ENCODE results near the gene TMX3.

TMX3 gene

DNA sequence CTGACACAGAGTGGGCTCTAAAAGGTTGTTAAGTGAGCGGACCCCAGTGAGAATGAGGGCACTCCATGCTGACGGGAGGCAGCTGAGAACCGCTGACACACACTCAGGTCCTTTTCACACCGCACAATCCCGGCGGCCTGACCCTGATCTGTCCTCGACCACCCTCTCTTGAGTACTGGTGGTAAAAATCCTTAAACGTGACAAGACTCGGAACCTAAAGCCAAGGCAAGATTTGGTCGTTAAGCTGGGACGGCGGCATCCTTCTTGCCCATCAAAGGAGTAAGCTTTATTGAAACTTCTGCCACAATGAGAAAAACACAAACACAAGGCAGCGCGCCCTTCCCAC is 569 bp downstream of the TMX3 start:
- FAIRE-seq (no peak), DNase-seq (ENCODE audit: extremely low spot score, insufficient read length, low read depth) (no peak)

GRCh38 chr18:68713796-68714195 is 1.1 kb downstream of the TMX3 start:
- no peak for DNase-seq (ENCODE audit: extremely low spot score, insufficient read length, low read depth)
- FAIRE-seq: no peak

GRCh38 chr18:68713131-68713530 is 1.8 kb downstream of the TMX3 start:
- FAIRE-seq (peak; percentile 45), DNase-seq (ENCODE audit: extremely low spot score, insufficient read length, low read depth) (no peak)

DNA sequence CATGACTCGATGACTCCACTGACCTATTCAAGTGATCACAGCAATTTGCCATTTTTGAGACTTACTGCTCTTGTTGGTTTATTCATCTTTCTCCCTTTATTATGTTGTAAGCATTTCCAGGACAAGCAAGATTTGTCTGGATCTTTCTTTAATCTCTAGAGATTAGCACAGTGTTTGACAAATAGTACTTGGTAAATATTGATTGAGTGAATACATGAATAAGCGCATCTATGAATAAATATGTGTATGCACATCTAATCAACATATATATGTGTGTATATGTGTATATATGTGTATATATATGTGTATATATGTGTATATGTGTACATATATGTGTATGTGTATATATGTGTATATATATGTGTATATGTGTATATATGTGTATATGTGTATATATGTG is 7.3 kb downstream of the TMX3 start:
- DNase-seq (ENCODE audit: extremely low spot score, insufficient read length, low read depth) (no peak), FAIRE-seq (no peak)

GRCh38 chr18:68705119-68705518 is 9.8 kb downstream of the TMX3 start:
- FAIRE-seq (no peak), DNase-seq (ENCODE audit: extremely low spot score, insufficient read length, low read depth) (no peak)

DNA sequence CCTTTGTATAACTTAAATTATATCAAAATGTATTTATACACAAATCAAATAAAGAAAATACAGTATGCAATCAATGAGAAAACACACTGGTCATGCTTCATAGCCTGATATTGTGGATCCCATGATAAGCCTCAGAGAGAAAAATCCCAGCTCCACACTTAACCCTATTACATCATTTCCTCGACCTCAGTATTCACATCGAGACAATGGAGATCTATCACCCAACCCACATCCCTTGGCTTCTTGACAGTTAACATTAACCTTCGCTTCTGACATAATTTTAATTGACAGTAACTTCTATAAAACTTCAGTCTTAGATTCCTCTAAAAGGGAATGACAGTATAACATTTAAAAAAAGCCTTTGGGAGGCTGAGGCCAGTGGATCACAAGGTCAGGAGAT is 11.6 kb downstream of the TMX3 start:
- no peak for FAIRE-seq
- no peak for DNase-seq (ENCODE audit: extremely low spot score, insufficient read length, low read depth)

DNA sequence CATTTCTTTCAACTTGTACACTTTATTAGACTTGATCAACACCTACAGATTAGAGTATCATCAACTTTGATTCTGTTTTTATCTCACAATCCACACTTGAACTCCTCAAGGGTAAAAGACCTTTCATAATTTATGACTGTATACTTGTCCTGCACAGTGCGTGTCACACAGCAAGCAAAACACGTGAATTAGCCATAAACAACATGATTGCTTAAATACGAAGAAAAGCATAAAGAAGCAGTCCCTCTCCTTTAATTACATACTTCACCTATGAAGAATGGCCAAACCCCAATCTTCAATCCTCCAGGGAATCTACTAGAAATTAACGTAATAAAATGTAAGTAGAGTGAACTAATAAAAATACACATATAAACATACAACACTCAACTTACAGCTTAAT is 13.6 kb downstream of the TMX3 start:
- no peak for FAIRE-seq
- DNase-seq (ENCODE audit: extremely low spot score, insufficient read length, low read depth): no peak

DNA sequence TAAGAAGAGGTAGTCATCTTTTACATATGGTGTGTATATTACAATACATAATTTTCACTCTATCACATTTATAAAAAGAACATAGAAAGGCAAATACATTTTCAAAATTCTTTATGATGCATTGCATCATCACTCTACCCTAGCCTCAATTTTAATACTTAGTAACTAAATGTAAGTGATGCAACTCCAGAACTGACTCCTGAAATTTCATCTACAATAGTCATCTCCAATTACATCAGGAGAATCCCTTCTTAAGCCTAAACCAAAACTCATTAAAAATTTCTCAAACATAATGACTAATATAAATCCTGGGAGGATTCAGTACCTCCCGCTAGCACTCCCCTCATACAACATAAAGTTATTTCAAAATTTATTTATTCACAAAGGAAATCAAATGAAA is 15.9 kb downstream of the TMX3 start:
- no peak for FAIRE-seq
- DNase-seq (ENCODE audit: extremely low spot score, insufficient read length, low read depth): no peak

GRCh38 chr18:68696937-68697336 is 18.0 kb downstream of the TMX3 start:
- DNase-seq (ENCODE audit: extremely low spot score, insufficient read length, low read depth) (no peak), FAIRE-seq (no peak)

DNA sequence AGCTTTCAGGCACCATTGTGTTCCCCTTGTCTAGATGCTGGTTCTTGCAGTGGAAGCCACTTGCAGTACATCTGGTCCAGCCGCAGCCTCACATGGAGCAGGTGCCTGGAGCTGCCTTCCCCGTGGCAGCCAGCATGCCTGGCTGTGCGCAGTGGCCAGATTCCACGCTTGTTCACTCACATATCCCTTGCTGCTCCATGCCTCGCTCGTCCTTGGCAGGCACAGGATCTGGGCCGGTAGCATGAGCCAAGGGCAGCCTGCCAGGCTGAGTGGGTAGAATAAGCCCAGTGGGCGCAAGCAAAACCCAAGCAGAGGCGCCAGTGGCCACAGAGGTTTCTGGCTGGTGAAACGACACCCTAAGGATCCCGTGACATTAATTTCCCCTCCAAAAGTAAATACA is 20.6 kb downstream of the TMX3 start:
- no peak for FAIRE-seq

GRCh38 chr18:68693091-68693815 is 21.7 kb downstream of the TMX3 start:
- no peak for DNase-seq (ENCODE audit: extremely low spot score, insufficient read length, low read depth)

More for the DNA sequence above, 20.6 kb downstream of the TMX3 start:
- DNase-seq (ENCODE audit: extremely low spot score, insufficient read length, low read depth): no peak

DNA sequence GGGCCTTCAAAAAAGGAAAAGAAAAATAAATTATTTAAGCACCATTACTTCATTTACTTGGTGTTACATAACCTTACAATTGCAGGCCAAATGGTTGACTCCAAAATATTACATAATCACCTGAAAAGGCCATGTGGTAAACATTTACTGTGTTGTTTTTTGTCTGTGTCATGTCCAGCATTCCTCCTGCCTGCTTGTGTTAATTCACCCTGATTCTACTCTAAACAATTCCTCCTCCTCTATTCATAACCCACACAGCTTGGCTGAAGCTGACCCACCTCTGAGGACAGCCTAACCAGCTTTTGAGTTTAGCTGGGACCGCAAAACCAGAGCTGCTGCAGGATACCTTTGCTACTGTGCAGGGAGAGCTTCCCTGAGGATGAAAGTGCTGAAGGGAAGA is 35.4 kb downstream of the TMX3 start:
- no peak for FAIRE-seq
- no peak for DNase-seq (ENCODE audit: extremely low spot score, insufficient read length, low read depth)

More at GRCh38 chr18:68693091-68693815, 21.7 kb downstream of the TMX3 start:
- FAIRE-seq: no peak

- FAIRE-seq: peak; percentile 74
- DNase-seq (ENCODE audit: extremely low spot score, insufficient read length, low read depth): no peak
Measured at GRCh38 chr18:68676913-68677312, 38.0 kb downstream of the TMX3 start.

DNA sequence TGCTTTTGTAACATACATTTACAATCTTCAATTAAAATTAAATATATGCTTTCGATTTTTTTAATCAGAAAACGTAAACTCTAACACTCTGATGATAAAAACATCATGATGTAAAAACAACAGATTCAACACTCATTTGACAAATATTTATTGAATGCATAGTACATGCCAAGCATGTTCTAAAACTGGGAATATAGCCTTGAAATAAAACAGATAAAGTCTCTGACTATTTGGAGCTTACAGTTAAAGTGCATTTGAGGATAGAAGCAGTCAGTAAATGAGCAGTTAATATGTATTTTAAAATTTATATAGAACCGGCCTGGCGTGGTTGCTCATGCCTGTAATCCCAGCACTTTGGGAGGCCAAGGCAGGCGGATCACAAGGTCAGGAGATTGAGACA is 47.8 kb downstream of the TMX3 start:
- DNase-seq (ENCODE audit: extremely low spot score, insufficient read length, low read depth) (no peak), FAIRE-seq (no peak)

- FAIRE-seq: no peak
- DNase-seq (ENCODE audit: extremely low spot score, insufficient read length, low read depth): no peak
Measured at GRCh38 chr18:68666381-68666780, 48.5 kb downstream of the TMX3 start.

- DNase-seq (ENCODE audit: extremely low spot score, insufficient read length, low read depth) (no peak), FAIRE-seq (no peak)
Measured at GRCh38 chr18:68665628-68666027, 49.3 kb downstream of the TMX3 start.

DNA sequence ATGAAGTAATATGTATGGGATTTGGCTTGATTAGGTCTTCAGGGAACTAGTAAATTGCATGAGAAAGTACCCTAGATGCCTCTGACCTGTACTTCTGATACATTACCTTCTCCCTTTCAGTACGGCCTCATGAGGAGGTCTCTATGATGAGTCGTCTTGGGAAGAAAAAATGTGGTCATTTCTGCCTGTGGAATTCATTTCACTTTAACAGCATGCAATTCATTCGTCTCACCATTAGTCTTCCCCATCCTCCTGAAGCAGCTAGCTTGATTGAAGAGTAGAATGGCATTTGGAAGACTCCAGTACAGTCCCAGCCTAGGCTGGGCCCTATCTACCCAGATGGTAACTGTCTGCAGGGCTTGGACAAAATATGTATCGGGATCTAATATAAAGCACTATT is 52.2 kb downstream of the TMX3 start:
- DNase-seq (ENCODE audit: extremely low spot score, insufficient read length, low read depth): no peak
- no peak for FAIRE-seq

DNA sequence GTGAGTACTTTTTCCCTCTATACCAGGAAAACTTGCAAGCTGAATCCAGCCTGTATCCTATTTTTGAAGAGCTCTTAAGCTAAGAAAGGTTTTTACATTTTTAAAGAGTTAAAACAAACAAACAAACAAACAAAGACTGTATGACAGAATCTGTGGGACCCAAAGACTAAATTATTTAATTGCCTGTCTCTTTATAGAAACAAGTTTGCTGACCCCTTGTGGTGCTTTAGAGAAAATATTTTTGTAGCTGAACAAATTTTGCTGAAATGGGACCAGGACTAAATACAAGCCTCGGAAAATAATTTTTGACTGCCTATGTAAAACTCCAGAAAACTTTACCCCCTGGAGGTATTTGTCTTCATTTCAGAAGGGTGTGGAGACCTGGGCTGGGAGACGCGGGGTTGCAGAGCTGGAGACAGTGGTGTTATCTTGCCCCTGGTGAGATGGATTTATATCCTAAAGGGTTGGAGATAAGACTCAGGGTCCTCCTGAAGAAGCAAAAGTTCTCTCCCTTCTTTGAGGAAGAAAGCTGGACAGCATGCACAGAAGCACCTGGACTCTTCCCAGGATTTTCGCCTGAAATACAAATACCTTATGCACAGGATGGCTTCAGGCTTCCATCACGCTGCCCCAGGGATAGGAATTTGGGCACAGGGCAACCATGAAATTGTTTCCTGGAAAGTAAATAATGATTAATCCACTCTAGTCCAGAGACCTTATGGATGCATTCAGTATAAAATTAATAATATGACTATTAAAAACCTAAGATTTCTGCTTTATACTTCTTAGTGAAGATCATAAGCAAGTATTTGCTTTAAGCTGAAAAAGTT is 54.3 kb downstream of the TMX3 start:
- FAIRE-seq (no peak), DNase-seq (ENCODE audit: extremely low spot score, insufficient read length, low read depth) (no peak)

DNA sequence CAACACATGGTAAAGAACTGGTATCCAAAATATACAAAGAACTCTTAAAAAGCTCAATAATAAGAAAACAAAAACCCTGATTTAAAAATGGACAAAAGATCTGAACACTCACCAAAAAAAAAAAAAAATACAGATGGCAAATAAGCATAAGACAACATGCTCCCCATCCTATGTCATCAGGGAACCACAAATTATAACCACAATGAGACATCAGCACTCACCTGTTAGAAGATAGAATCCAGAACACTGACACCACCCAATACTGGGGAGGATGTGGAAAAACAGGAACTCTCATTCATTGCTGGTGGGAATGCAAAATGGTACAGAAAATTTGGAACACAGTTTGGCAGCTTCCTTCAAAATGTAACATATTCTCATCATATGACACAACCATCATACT is 66.7 kb downstream of the TMX3 start:
- FAIRE-seq: no peak
- no peak for DNase-seq (ENCODE audit: extremely low spot score, insufficient read length, low read depth)

DNA sequence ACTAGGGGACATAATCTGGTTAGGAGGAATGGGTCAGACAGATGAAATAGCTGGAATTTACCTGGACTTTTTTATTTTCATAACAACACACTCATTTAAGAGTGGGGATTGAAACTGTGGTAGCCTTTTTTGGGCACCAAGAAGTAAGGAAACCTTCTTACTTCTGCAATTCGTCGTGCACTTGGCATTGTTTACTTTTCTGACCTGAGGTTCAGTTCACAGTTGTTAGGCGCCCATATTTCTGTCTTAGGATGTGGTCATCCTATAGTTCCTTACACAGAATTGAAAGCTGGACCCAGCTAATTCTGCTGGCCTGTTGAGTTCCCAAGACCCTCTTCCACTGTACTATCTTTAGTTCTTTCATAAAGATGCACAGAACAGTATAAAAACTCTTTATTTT is 72.9 kb downstream of the TMX3 start:
- FAIRE-seq (no peak), DNase-seq (ENCODE audit: extremely low spot score, insufficient read length, low read depth) (no peak)

DNA sequence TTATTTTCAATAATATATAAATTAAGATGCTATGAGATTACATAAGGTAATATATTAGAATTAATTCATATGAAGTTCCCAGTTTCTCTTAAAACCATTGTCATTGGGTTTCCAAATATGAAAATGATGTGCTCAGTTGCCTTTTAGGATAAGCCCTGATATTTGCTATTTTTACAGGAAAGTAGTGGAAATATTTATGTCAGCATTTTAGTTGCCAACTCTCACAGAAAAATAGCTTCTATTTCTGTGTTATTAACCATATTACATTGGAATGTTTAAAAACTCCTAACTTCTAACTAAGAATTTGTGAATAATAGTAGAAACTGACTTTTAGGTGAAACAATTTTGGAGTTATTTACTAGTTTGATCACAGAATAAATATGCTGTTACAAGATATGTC is 74.0 kb downstream of the TMX3 start:
- DNase-seq (ENCODE audit: extremely low spot score, insufficient read length, low read depth): no peak
- no peak for FAIRE-seq

GRCh38 chr18:68638613-68639012 is 76.3 kb downstream of the TMX3 start:
- DNase-seq (ENCODE audit: extremely low spot score, insufficient read length, low read depth) (no peak), FAIRE-seq (no peak)

Measured in GM18507 (cell line).